Skin of body (tissue), 2 donors: ENCODE measurements around the gene ETV6. TPM values are rescaled to one million over a fixed set of nuclear protein-coding genes. Genes with fewer than 3 reads are reported as not detected.
"Not testable (repeated sequence)": the region's sequence is repeated elsewhere in the genome, so short reads cannot be mapped to it uniquely, and the experiment has no call there.

ENCODE experiments used
- DNase-seq: peaks from one replicate; lab custom pipeline; 2025; lab: John Stamatoyannopoulos, UW
- total RNA-seq: library from RNA; depleted of rRNA; stranded (reverse); fragments of >200 nt; gene quantifications from one replicate; pipeline ENCODE4 v1.2.3, GENCODE V29; 2014

The ETV6 gene
- total RNA-seq, 1 donor from 2014 or later, result 9.0 TPM

DNA sequence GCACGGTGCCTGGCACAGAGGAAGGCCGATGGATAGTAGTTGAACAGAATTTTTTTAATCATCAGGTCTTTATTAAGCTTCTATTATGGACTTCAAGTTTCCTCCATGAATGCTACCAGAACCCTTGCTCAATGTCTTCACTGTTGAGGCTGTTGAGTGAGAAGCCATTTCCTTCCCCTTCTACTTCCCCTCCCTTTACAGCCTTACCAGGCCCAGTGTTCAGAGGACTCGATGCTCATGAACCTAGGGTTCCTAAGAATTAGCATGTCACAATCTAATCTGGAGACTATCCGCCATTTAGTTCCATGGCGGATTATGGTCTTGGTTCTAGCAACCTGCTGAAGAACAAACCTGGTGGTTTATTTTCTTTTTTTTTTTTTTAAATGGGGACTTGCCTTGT, 17.7 kb downstream of the ETV6 start:
- DNase-seq, result no peak

- DNase-seq, result no peak
Measured at GRCh38 chr12:11668611-11669010, 19.1 kb downstream of the ETV6 start.

DNA sequence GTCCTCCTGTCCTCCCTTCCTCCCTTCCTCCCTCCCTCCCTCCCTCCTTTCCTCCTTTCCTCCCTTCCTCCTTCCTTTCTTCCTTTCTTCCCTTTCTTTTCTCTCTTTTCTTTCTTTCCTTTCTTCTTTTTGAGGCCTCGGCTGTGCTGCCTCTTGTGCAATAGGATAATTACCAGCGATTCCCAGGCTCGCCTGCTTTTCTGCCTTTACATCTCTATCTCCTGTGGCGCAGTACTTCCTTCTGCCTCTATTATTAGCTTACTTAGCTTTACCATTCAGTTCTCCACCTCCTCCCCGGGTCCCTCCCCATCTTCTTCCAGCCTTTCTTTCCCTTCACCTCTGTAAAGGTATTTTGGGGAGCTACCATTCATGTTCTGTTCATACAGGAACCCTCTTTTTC, 19.9 kb downstream of the ETV6 start:
- DNase-seq, result no peak

GRCh38 chr12:11672256-11673191, 23.1 kb downstream of the ETV6 start:
- no peak for DNase-seq

DNA sequence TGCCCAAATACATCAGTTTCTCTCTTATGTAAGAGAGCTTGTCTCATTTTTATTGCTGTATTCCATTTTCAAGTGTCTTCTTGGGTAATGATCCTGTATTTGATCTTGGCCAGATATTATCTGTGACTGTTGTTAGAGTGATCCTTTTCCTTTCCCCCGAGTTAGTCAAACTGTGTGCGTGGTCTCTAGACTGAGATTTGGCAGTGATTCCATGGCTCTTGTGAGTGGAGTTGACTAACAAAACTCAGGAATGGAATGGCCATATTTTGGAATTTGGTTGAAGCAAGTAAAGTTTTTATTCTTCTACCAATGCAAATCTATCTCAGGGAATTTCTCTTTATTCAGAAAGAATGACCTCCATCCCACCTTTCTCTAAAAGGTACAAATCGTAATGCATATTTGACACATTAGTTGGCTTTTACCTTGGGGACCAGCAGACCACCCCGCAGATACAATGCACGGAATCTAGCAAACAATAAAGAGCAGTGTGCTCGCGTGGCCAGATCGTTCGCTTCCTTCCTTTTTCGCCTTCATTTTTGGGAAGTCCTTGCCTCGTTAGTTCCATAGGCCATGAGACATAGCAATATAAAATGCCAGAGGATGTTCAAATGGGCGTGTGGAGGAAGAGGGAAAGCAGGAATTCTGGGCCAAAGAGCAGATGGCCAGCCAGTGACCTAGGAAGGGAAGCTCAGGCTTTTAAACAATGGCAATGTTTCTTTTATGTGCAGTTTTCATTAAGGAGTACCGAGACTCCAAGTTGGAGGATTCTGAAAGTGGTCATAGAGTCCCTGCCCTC, 24.4 kb downstream of the ETV6 start:
- DNase-seq, result peak; percentile 6

DNA sequence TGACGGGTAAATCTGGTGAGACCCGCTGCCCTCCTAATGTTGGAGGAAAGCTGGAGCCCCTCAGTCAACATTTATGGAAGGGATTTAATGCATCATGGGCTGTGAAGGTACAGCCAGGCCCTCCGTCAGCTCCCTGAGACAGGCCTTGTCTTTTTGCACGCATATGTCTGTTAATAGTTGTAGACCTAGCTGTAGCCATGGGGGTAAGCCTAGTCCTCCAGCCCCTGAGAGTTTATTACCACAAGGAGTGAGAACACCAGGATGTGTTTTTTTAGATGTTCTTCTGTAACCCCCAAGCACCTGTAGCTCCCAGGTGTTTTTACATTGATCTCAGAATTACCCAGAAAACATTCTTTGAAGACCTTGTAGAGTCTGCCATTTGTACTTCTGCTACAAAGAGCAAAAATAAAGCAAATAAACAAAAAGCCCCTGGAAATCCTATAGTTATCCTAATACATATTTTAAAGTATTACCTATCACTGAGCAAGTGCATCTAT, 25.5 kb downstream of the ETV6 start:
- DNase-seq, result no peak

- no peak for DNase-seq
Measured at GRCh38 chr12:11676052-11676451, 26.6 kb downstream of the ETV6 start.

- DNase-seq, result peak; percentile 6
Measured at GRCh38 chr12:11677093-11677492, 27.6 kb downstream of the ETV6 start.

DNA sequence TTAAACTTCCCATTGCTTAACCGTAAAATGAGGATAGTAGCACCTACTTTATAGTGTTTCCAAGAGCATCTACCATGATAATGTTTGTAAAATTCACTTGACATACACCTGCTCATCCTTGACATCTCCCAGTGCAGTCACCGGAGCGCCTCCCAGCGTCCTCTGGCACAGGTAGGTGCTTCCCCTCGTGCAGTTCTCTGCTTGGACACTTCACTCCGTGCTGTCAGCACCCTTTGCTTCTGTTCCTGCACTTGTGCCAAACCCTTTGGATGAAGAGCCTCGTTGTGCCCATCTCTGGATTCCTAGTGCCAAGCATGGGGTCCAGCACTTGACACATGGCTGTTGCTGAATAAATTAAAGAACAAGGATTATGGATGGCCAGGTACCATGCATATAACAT, 28.3 kb downstream of the ETV6 start:
- DNase-seq, result no peak

DNA sequence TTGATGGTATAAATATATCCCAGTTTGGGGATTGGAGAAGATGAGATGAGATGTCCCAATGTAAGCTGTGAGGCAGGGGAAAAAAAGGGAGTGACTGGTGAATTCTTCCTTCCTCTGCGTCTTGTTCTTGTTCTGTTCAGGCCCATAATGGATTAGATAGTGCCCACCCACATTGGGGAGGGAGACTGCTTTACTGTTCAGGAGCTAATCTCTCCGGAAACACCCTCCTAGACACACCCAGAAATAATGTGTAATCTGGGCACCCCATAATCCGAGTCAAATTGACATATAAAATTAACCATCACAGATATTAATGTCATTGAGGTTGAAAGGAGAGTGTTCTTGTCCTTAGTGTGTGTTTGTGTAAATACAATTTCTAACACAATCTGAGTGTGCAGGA, 29.3 kb downstream of the ETV6 start:
- no peak for DNase-seq

DNA sequence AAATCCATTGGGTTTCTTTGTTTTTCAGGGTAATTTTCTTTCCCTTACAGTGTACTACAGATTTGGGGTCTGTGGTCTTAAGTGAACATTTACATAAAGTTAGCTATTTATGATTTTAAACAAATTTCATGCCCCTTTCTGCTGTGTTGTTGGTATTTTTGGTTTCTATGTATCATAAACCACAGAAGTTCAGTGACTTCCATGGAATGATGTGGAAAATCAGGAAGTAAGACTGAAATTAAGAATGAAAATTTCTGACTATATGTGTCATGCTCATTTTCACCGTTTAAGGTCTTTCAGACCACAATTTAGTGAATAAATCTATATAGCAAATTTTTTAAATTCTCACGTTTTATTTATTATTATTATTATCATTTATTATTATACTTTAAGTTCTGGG, 31.7 kb downstream of the ETV6 start:
- no peak for DNase-seq

GRCh38 chr12:11681695-11682094, 32.2 kb downstream of the ETV6 start:
- DNase-seq, result not testable (repeated sequence)

DNA sequence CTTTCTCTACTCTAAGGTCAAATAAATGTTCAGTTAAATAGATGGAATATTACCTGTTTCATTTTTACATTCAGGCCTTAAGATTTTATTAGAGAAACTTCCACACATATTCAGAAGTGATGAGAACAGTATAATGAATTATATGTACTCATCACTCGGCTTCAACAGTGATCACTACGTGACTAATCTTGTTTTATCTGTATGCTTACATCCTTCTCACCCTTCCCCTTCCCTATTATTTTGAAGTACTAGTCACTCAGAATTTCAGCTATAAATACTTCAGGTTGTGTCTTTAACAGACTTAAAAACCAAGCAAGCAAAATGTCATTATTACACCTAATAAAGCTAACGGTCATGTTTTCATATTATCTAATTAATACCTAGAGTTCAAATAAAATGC, 34.9 kb downstream of the ETV6 start:
- DNase-seq, result no peak

DNA sequence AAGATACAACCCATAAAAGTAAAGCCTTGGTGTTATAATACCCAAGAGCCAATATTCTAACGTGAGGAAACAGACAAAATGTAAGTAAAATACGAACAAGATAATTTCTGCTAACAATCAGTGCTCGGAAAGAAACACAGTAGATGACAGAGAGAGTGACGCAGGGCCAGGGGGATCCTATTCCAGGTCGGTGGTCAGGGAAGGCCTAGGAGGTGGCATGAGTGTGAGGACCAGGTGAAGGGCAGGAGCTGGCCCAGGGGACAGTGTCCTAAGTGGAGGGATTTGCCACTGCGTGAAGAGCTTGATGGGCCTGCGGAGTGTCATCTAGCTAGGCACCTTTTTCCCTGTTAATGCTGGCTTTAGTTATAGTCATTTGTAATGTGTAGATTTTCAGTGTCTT, 35.3 kb downstream of the ETV6 start:
- no peak for DNase-seq

- no peak for DNase-seq
Measured at GRCh38 chr12:11685316-11685715, 35.8 kb downstream of the ETV6 start.

- DNase-seq, result no peak
Measured at GRCh38 chr12:11685716-11686115, 36.2 kb downstream of the ETV6 start.

DNA sequence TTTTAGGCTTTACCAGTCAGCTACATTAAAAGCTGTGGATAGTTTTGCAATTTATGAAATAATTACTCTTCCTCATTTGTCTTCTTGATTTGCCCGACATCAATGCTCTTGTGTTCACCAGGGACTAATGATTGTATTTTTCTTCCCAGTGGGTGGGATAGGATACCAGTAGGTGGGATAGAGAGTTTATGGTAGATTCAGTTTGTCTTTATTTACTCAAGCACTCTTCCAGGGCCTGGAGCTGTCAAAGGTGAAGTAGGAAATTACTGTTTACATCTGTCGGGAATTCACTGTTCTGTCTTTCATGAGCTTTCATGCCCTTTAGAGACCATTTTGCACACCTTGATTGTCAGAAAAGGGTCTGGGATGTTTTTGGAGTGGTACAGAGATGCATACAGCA, 36.6 kb downstream of the ETV6 start:
- no peak for DNase-seq

- DNase-seq, result peak; percentile 44
Measured at GRCh38 chr12:11687528-11687927, 38.1 kb downstream of the ETV6 start.

DNA sequence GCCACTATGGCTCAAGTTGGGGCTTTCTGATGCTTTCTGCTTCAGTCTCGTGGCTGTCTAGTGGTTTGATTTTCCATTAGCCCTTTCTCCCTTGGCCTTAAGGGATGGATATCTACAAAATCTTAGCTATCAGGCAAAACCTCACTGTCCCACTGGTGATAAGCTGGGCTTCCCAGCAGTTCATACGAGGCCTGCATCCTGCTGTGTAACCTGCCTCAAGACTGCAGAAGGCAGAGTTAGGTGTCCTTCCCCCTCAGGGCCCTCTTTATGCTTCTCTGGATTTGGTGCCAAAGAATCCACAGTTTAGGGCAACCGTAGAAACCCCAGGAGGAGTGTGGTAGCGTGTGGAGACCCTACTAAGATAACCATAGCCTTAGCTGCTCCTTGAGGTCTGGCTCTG, 38.9 kb downstream of the ETV6 start:
- DNase-seq, result no peak

- no peak for DNase-seq
Measured at GRCh38 chr12:11688831-11689230, 39.4 kb downstream of the ETV6 start.

- no peak for DNase-seq
Measured at GRCh38 chr12:11689591-11690186, 40.2 kb downstream of the ETV6 start.

- no peak for DNase-seq
Measured at GRCh38 chr12:11693067-11693466, 43.6 kb downstream of the ETV6 start.
